ENCODE measurements around the gene MAN2A1. TPM values are rescaled to one million over a fixed set of nuclear protein-coding genes. Genes with fewer than 3 reads are reported as not detected.

The MAN2A1 gene
- total and polyA plus RNA-seq, 12 donors = 11.7 to 123 (median 83.2) TPM

- DNase-seq = peak; percentile 39 to 72 (median 59)
- H3K36me3 ChIP-seq (replicated peaks in 1 of 2) = no peaks in the 10 kb centered on the region
- peak overlapping the region; percentile 30 to 97 (median 76) for H3K4me3 ChIP-seq
- peak in 1 of 6 experiments; percentile 3 for TF ChIP-seq CTCF (IDR thresholded peaks at IDR 0.05)
- no peak for TF ChIP-seq POLR2A (IDR thresholded peaks at IDR 0.05)
- no peaks in the 10 kb centered on the region for H3K27me3 ChIP-seq
- peak overlapping the region; percentile 37 to 98 (median 94) for H3K27ac ChIP-seq
- 0 to 1% (median 1%) methylated on average over 28 to 71 of the region's 71 CpGs for WGBS, 4 donors
- H3K9me3 ChIP-seq (replicated peaks in 1 of 3) = peaks cover 0 to 7% (median 0%) of the 10 kb centered on the region in 3 donors
- peaks cover 30 to 40% of the 10 kb centered on the region in 2 donors for H3K4me1 ChIP-seq (replicated peaks in 1 of 2)
- intact Hi-C loops (cut with DNase I) = loop anchor here in 1 of 2 donors (10.0 kb wide), 1 partner anchor 174 kb away; no protein-coding TSS in a partner anchor
Measured at GRCh38 chr5:109690242-109690974, 681 bp downstream of the MAN2A1 start.

GRCh38 chr5:109690975-109691574 lies 1.3 kb downstream of the MAN2A1 start:
- intact Hi-C loops (cut with DNase I) = loop anchor here in 1 of 2 donors (10.0 kb wide), 1 partner anchor 174 kb away; no protein-coding TSS in a partner anchor
- 1% methylated on average over 26 of the region's 26 CpGs for WGBS, 4 donors
- Histone ChIP-seq H3K4me3 (peak overlapping the region; percentile 30 to 97 (median 56)), H3K27ac (peak overlapping the region; percentile 37 to 98 (median 94)), H3K36me3 (replicated peaks in 1 of 2) (no peaks in the 10 kb centered on the region), H3K4me1 (replicated peaks in 1 of 2) (peaks cover 37 to 47% of the 10 kb centered on the region in 2 donors), H3K27me3 (no peaks in the 10 kb centered on the region), H3K9me3 (replicated peaks in 1 of 3) (peaks cover 0 to 7% (median 0%) of the 10 kb centered on the region in 3 donors)
- DNase-seq = peak; percentile 79 to 92 (median 84)
- TF ChIP-seq CTCF (IDR thresholded peaks at IDR 0.05) (peak; percentile 61 to 89 (median 77)), POLR2A (IDR thresholded peaks at IDR 0.05) (peak in 1 of 2 donors; percentile 52)

GRCh38 chr5:109691996-109692395 lies 2.3 kb downstream of the MAN2A1 start:
- H3K4me1 ChIP-seq (replicated peaks in 1 of 2) = peaks cover 46 to 56% of the 10 kb centered on the region in 2 donors
- peak in 2 of 7 donors; percentile 12 to 33 for DNase-seq
- H3K27ac ChIP-seq = peak overlapping the region; percentile 20 to 98 (median 93)
- peak overlapping the region in 1 of 4 donors; percentile 80 for H3K4me3 ChIP-seq
- no peaks in the 10 kb centered on the region for H3K27me3 ChIP-seq
- intact Hi-C loops (cut with DNase I) = loop anchor here in 1 of 2 donors (10.0 kb wide), 1 partner anchor 173 kb away; no protein-coding TSS in a partner anchor
- peaks cover 0 to 7% (median 0%) of the 10 kb centered on the region in 3 donors for H3K9me3 ChIP-seq (replicated peaks in 1 of 3)
- TF ChIP-seq CTCF (IDR thresholded peaks at IDR 0.05) = no peak
- peak in 1 of 2 donors; percentile 32 for TF ChIP-seq POLR2A (IDR thresholded peaks at IDR 0.05)
- no peaks in the 10 kb centered on the region for H3K36me3 ChIP-seq (replicated peaks in 1 of 2)
- 27 to 44% (median 30%) methylated on average over 1 of the region's 1 CpG for WGBS, 4 donors

- peaks cover 0 to 7% (median 0%) of the 10 kb centered on the region in 3 donors for H3K9me3 ChIP-seq (replicated peaks in 1 of 3)
- intact Hi-C loops (cut with DNase I) = loop anchor here in 1 of 2 donors (10.0 kb wide), 1 partner anchor 172 kb away; no protein-coding TSS in a partner anchor
- no peaks in the 10 kb centered on the region for H3K27me3 ChIP-seq
- H3K4me1 ChIP-seq (replicated peaks in 1 of 2) = peaks cover 55 to 65% of the 10 kb centered on the region in 2 donors
- H3K36me3 ChIP-seq (replicated peaks in 1 of 2) = no peaks in the 10 kb centered on the region
- no peak for TF ChIP-seq POLR2A (IDR thresholded peaks at IDR 0.05)
- TF ChIP-seq CTCF (IDR thresholded peaks at IDR 0.05) = no peak
- peak overlapping the region in 1 of 4 donors; percentile 80 for H3K4me3 ChIP-seq
- peak in 2 of 7 donors; percentile 19 to 20 for DNase-seq
- H3K27ac ChIP-seq = peak overlapping the region in 3 of 5 donors; percentile 93 to 98 (median 94)
- WGBS, 4 donors = 20 to 96% (median 74%) methylated on average over 1 to 4 of the region's 4 CpGs
Measured at GRCh38 chr5:109692852-109693251, 3.1 kb downstream of the MAN2A1 start.

Data from adrenal gland (tissue), 12 donors.